WERI-Rb-1 (cell line): ENCODE results near the gene RFX6.

Source experiments
- DNase-seq: peaks from one replicate; pipeline ENCODE4 v3.0.0-alpha.2; 2020
- H3K27ac ChIP-seq: fragments of 250-450 bp; sonication (Bioruptor Pico); 2 replicates; pipeline ENCODE4 v1.5.1; 2020; ENCODE audit warnings: mild to moderate bottlenecking, moderate library complexity
- H3K27me3 ChIP-seq: fragments of 250-450 bp; sonication (Bioruptor Pico); 2 replicates; pipeline ENCODE4 v1.5.1; 2021; ENCODE audit warnings: mild to moderate bottlenecking, low read depth, moderate library complexity; ENCODE audit not compliant: insufficient read depth, severe bottlenecking
- H3K36me3 ChIP-seq: fragments of 250-450 bp; sonication (Bioruptor Pico); 2 replicates; pipeline ENCODE4 v1.5.1; 2020; ENCODE audit warnings: mild to moderate bottlenecking, moderate library complexity
- H3K4me3 ChIP-seq: 2 replicates; pipeline ENCODE4 v1.5.1; 2011; ENCODE audit warnings: low read depth, mild to moderate bottlenecking, control low read depth, low read length
- H3K9me3 ChIP-seq: fragments of 250-450 bp; sonication (Bioruptor Pico); 2 replicates; pipeline ENCODE4 v1.5.1; 2021; ENCODE audit warnings: mild to moderate bottlenecking, moderate library complexity; ENCODE audit not compliant: severe bottlenecking
- CTCF ChIP-seq: IDR thresholded peaks from 2 replicates; pipeline ENCODE4 v1.5.1; 2011; ENCODE audit warnings: low read depth, mild to moderate bottlenecking, control low read depth, inconsistent platforms, low read length

RFX6 gene

GRCh38 chr6:116975600-116975999 is 98.6 kb downstream of the RFX6 start:
- no peaks in the 10 kb centered on the region for H3K36me3 ChIP-seq
- no peaks in the 10 kb centered on the region for H3K9me3 ChIP-seq
- no peaks in the 10 kb centered on the region for H3K27me3 ChIP-seq
- no peak overlapping the region for H3K27ac ChIP-seq
- H3K4me3 ChIP-seq = no peak overlapping the region
- DNase-seq = no peak
- no peak for TF ChIP-seq CTCF

GRCh38 chr6:116979560-116979959 is 102.5 kb downstream of the RFX6 start:
- no peak for DNase-seq
- no peaks in the 10 kb centered on the region for H3K27me3 ChIP-seq
- H3K4me3 ChIP-seq = no peak overlapping the region
- no peak overlapping the region for H3K27ac ChIP-seq
- H3K9me3 ChIP-seq = peaks cover 7% of the 10 kb centered on the region
- H3K36me3 ChIP-seq = no peaks in the 10 kb centered on the region
- TF ChIP-seq CTCF = no peak
